ENCODE data around the gene APOBEC2.

GRCh38 chr6:41047306-41047705 lies 5.7 kb upstream of the APOBEC2 start:
- TF ChIP-seq, protein P1, sequence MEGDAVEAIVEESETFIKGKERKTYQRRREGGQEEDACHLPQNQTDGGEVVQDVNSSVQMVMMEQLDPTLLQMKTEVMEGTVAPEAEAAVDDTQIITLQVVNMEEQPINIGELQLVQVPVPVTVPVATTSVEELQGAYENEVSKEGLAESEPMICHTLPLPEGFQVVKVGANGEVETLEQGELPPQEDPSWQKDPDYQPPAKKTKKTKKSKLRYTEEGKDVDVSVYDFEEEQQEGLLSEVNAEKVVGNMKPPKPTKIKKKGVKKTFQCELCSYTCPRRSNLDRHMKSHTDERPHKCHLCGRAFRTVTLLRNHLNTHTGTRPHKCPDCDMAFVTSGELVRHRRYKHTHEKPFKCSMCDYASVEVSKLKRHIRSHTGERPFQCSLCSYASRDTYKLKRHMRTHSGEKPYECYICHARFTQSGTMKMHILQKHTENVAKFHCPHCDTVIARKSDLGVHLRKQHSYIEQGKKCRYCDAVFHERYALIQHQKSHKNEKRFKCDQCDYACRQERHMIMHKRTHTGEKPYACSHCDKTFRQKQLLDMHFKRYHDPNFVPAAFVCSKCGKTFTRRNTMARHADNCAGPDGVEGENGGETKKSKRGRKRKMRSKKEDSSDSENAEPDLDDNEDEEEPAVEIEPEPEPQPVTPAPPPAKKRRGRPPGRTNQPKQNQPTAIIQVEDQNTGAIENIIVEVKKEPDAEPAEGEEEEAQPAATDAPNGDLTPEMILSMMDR (conservative IDR thresholded peaks at IDR 0.05; ENCODE audit: low read length): no peak
- no peak for TF ChIP-seq EZH2phosphoT487 (IDR thresholded peaks at IDR 0.05; ENCODE audit: borderline replicate concordance)

Data from Loucy (cell line).